Measurements from ENCODE around the gene ZC3H10. TPM values are rescaled to one million over a fixed set of nuclear protein-coding genes. Genes with fewer than 3 reads are reported as not detected.

Gene ZC3H10
- total RNA-seq, 6 donors from 2014 or later: 2.1 to 22.0 (median 6.4) TPM

- Histone ChIP-seq H3K9me3 (no peaks in the 10 kb centered on the region), H3K4me1 (peaks cover 26 to 45% (median 33%) of the 10 kb centered on the region in 4 donors), H3K27me3 (no peaks in the 10 kb centered on the region), H3K36me3 (peaks cover 64 to 96% (median 85%) of the 10 kb centered on the region in 4 donors), H3K4me3 (no peak overlapping the region), H3K27ac (peak overlapping the region in 3 of 4 donors; percentile 43 to 97 (median 45))
- TF ChIP-seq POLR2A (IDR thresholded peaks at IDR 0.05): no peak
- TF ChIP-seq EP300 (IDR thresholded peaks at IDR 0.05): no peak
- no peak for TF ChIP-seq POLR2AphosphoS5 (IDR thresholded peaks at IDR 0.05)
- TF ChIP-seq, protein P1, sequence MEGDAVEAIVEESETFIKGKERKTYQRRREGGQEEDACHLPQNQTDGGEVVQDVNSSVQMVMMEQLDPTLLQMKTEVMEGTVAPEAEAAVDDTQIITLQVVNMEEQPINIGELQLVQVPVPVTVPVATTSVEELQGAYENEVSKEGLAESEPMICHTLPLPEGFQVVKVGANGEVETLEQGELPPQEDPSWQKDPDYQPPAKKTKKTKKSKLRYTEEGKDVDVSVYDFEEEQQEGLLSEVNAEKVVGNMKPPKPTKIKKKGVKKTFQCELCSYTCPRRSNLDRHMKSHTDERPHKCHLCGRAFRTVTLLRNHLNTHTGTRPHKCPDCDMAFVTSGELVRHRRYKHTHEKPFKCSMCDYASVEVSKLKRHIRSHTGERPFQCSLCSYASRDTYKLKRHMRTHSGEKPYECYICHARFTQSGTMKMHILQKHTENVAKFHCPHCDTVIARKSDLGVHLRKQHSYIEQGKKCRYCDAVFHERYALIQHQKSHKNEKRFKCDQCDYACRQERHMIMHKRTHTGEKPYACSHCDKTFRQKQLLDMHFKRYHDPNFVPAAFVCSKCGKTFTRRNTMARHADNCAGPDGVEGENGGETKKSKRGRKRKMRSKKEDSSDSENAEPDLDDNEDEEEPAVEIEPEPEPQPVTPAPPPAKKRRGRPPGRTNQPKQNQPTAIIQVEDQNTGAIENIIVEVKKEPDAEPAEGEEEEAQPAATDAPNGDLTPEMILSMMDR (IDR thresholded peaks at IDR 0.05): no peak
- 62% methylated on average over 11 of the region's 11 CpGs for WGBS, 2 donors
- peak in 1 of 2 donors; percentile 57 for DNase-seq
- ATAC-seq (ENCODE audit: low FRiP score in 2 of 2): peak in 1 of 2 donors; percentile 1
Observed at GRCh38 chr12:56163533-56164344, 45.7 kb downstream of the ZC3H10 start.

GRCh38 chr12:56164345-56164729 lies 46.3 kb downstream of the ZC3H10 start:
- no peaks in the 10 kb centered on the region for H3K9me3 ChIP-seq
- H3K4me3 ChIP-seq: no peak overlapping the region
- peak overlapping the region in 2 of 4 donors; percentile 6 to 97 for H3K27ac ChIP-seq
- TF ChIP-seq, protein P1 (IDR thresholded peaks at IDR 0.05): no peak
- no peak for TF ChIP-seq POLR2AphosphoS5 (IDR thresholded peaks at IDR 0.05)
- no peak for TF ChIP-seq POLR2A (IDR thresholded peaks at IDR 0.05)
- TF ChIP-seq EP300 (IDR thresholded peaks at IDR 0.05): no peak
- H3K4me1 ChIP-seq: peaks cover 26 to 42% (median 33%) of the 10 kb centered on the region in 4 donors
- peaks cover 70 to 100% (median 90%) of the 10 kb centered on the region in 4 donors for H3K36me3 ChIP-seq
- peak; percentile 2 to 5 for ATAC-seq (ENCODE audit: low FRiP score in 2 of 2)
- no peaks in the 10 kb centered on the region for H3K27me3 ChIP-seq
- peak in 1 of 2 donors; percentile 80 for DNase-seq
- 88 to 91% methylated on average over 17 of the region's 17 CpGs for WGBS, 2 donors

- no peak overlapping the region for H3K4me3 ChIP-seq
- peak overlapping the region in 1 of 4 donors; percentile 2 for H3K27ac ChIP-seq
- peaks cover 16 to 32% (median 23%) of the 10 kb centered on the region in 4 donors for H3K4me1 ChIP-seq
- WGBS, 2 donors: 75% methylated on average over 4 of the region's 4 CpGs; no CpG with 5 or more reads in 1 of the 2 donors
- ATAC-seq (ENCODE audit: low FRiP score in 2 of 2) (no peak), DNase-seq (peak in 1 of 2 donors; percentile 63)
- no peaks in the 10 kb centered on the region for H3K9me3 ChIP-seq
- peaks cover 74 to 100% (median 91%) of the 10 kb centered on the region in 4 donors for H3K36me3 ChIP-seq
- TF ChIP-seq POLR2AphosphoS5 (IDR thresholded peaks at IDR 0.05) (no peak), EP300 (IDR thresholded peaks at IDR 0.05) (no peak), POLR2A (IDR thresholded peaks at IDR 0.05) (no peak)
- TF ChIP-seq, protein P1 (IDR thresholded peaks at IDR 0.05): no peak
- no peaks in the 10 kb centered on the region for H3K27me3 ChIP-seq
Observed at GRCh38 chr12:56165369-56165768, 47.3 kb downstream of the ZC3H10 start.

DNA sequence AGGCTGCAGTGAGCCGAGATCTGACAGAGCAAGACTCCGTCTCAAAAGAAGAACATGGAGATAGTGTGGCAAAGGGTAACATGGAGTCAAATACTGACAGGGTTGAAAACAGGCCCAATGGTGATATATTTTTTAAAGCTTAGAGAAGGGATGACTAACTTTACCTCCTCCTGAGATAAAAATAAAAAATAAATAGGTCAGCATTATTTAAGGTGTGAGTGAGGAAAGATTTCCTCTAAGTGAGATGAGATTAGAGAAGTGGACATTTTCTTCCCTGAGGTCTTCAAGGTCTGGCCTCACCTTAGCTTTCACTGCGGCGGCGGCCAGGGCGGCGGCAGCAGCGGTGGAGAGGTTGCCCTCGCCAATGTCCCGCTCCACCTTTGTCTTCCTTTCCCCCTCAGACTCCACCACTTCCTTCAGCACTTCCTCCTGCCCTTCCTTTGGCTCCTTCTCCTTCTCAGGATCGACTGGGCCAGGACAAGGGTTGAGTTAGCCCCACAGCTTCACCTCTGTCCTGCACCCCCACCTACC lies 51.2 kb downstream of the ZC3H10 start:
- TF ChIP-seq POLR2A (IDR thresholded peaks at IDR 0.05) (no peak), POLR2AphosphoS5 (IDR thresholded peaks at IDR 0.05) (no peak)
- no peaks in the 10 kb centered on the region for H3K9me3 ChIP-seq
- no peaks in the 10 kb centered on the region for H3K4me1 ChIP-seq
- ATAC-seq (ENCODE audit: low FRiP score in 2 of 2): no peak
- H3K36me3 ChIP-seq: peaks cover 77 to 100% (median 89%) of the 10 kb centered on the region in 4 donors
- H3K4me3 ChIP-seq: no peak overlapping the region
- no peak overlapping the region for H3K27ac ChIP-seq
- 73 to 80% methylated on average over 11 of the region's 11 CpGs for WGBS, 2 donors
- H3K27me3 ChIP-seq: no peaks in the 10 kb centered on the region
- peak in 1 of 2 donors; percentile 69 for DNase-seq

GRCh38 chr12:56172839-56173238 lies 54.8 kb downstream of the ZC3H10 start:
- TF ChIP-seq POLR2AphosphoS5 (IDR thresholded peaks at IDR 0.05) (no peak), EP300 (IDR thresholded peaks at IDR 0.05) (no peak), POLR2A (IDR thresholded peaks at IDR 0.05) (no peak)
- TF ChIP-seq, protein P1 (IDR thresholded peaks at IDR 0.05): no peak
- WGBS, 2 donors: 86 to 94% methylated on average over 7 of the region's 7 CpGs
- no peaks in the 10 kb centered on the region for H3K4me1 ChIP-seq
- H3K27me3 ChIP-seq: no peaks in the 10 kb centered on the region
- no peak for DNase-seq
- no peak overlapping the region for H3K27ac ChIP-seq
- no peak for ATAC-seq (ENCODE audit: low FRiP score in 2 of 2)
- H3K4me3 ChIP-seq: no peak overlapping the region
- H3K36me3 ChIP-seq: peaks cover 59 to 100% (median 89%) of the 10 kb centered on the region in 4 donors
- no peaks in the 10 kb centered on the region for H3K9me3 ChIP-seq

Measured in upper lobe of left lung (tissue), 6 donors.